ENCODE measurements around the gene CLDN34.

Gene CLDN34

GRCh38 chrX:10004832-10005475 is 37.8 kb downstream of the CLDN34 start:
- TF ChIP-seq, protein P1, sequence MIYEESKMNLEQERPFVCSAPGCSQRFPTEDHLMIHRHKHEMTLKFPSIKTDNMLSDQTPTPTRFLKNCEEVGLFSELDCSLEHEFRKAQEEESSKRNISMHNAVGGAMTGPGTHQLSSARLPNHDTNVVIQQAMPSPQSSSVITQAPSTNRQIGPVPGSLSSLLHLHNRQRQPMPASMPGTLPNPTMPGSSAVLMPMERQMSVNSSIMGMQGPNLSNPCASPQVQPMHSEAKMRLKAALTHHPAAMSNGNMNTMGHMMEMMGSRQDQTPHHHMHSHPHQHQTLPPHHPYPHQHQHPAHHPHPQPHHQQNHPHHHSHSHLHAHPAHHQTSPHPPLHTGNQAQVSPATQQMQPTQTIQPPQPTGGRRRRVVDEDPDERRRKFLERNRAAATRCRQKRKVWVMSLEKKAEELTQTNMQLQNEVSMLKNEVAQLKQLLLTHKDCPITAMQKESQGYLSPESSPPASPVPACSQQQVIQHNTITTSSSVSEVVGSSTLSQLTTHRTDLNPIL (CRISPR knock-in tag; IDR thresholded peaks at IDR 0.05; ENCODE audit: low read depth): no peak
- no peak for TF ChIP-seq GLIS3 (CRISPR knock-in tag; IDR thresholded peaks at IDR 0.05)
- no peak for TF ChIP-seq RARB (CRISPR knock-in tag; IDR thresholded peaks at IDR 0.05)
- no peak for TF ChIP-seq ZNF70 (CRISPR knock-in tag; IDR thresholded peaks at IDR 0.05)
- no peak for TF ChIP-seq TCF4 (CRISPR knock-in tag; IDR thresholded peaks at IDR 0.05; ENCODE audit: borderline replicate concordance)
- no peak for TF ChIP-seq PATZ1 (CRISPR knock-in tag; IDR thresholded peaks at IDR 0.05; ENCODE audit: borderline replicate concordance)
- TF ChIP-seq PPARA (CRISPR knock-in tag; IDR thresholded peaks at IDR 0.05; ENCODE audit: borderline replicate concordance): no peak
- no peak for TF ChIP-seq ZNF8 (CRISPR knock-in tag; IDR thresholded peaks at IDR 0.05)
- TF ChIP-seq TOX (CRISPR knock-in tag; IDR thresholded peaks at IDR 0.05; ENCODE audit: borderline replicate concordance): no peak
- no peak for TF ChIP-seq BACH2 (CRISPR knock-in tag; IDR thresholded peaks at IDR 0.05; ENCODE audit: borderline replicate concordance)
- no peak for TF ChIP-seq ZNF565 (CRISPR knock-in tag; conservative IDR thresholded peaks at IDR 0.05; ENCODE audit: low read depth)
- TF ChIP-seq ESRRG (CRISPR knock-in tag; IDR thresholded peaks at IDR 0.05): no peak
- no peak for TF ChIP-seq ZFP3 (CRISPR knock-in tag; IDR thresholded peaks at IDR 0.05)
- ATAC-seq: no peak

DNA sequence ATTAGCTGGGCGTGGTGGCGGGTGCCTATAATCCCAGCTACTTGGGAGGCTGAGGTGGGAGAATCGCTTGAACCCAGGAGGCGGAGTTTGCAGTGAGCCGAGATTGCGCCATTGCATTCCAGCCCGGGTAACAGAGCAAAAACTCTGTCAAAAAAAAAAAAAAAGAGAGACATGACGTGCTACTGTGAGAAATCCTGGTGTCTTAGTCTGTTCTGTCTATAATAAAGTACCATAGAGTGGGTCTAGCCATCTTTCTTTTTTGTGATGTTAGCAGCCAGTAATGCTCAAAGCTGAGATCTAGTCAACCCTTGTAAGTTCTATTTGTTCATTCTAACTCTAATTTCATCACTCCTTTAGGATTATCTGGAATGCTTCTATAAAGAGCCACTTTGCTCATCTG is 38.9 kb downstream of the CLDN34 start:
- no peak for ATAC-seq
- TF ChIP-seq TCF4 (CRISPR knock-in tag; IDR thresholded peaks at IDR 0.05; ENCODE audit: borderline replicate concordance) (no peak), ZFP30 (CRISPR knock-in tag; IDR thresholded peaks at IDR 0.05) (no peak), ARNTL (CRISPR knock-in tag; IDR thresholded peaks at IDR 0.05; ENCODE audit: borderline replicate concordance, low read depth) (no peak), TOX (CRISPR knock-in tag; IDR thresholded peaks at IDR 0.05; ENCODE audit: borderline replicate concordance) (no peak), ZNF70 (CRISPR knock-in tag; IDR thresholded peaks at IDR 0.05) (no peak)
- TF ChIP-seq, protein P1 (CRISPR knock-in tag; IDR thresholded peaks at IDR 0.05; ENCODE audit: low read depth): no peak

GRCh38 chrX:10006770-10007169 is 39.6 kb downstream of the CLDN34 start:
- no peak for ATAC-seq
- TF ChIP-seq PATZ1 (CRISPR knock-in tag; IDR thresholded peaks at IDR 0.05; ENCODE audit: borderline replicate concordance): no peak
- TF ChIP-seq ZFP30 (CRISPR knock-in tag; IDR thresholded peaks at IDR 0.05): no peak
- TF ChIP-seq ESRRG (CRISPR knock-in tag; IDR thresholded peaks at IDR 0.05): no peak
- TF ChIP-seq RARB (CRISPR knock-in tag; IDR thresholded peaks at IDR 0.05): no peak
- no peak for TF ChIP-seq GLIS3 (CRISPR knock-in tag; IDR thresholded peaks at IDR 0.05)
- TF ChIP-seq TCF4 (CRISPR knock-in tag; IDR thresholded peaks at IDR 0.05; ENCODE audit: borderline replicate concordance): no peak
- no peak for TF ChIP-seq SNAI2 (CRISPR knock-in tag; IDR thresholded peaks at IDR 0.05)
- TF ChIP-seq, protein P2, sequence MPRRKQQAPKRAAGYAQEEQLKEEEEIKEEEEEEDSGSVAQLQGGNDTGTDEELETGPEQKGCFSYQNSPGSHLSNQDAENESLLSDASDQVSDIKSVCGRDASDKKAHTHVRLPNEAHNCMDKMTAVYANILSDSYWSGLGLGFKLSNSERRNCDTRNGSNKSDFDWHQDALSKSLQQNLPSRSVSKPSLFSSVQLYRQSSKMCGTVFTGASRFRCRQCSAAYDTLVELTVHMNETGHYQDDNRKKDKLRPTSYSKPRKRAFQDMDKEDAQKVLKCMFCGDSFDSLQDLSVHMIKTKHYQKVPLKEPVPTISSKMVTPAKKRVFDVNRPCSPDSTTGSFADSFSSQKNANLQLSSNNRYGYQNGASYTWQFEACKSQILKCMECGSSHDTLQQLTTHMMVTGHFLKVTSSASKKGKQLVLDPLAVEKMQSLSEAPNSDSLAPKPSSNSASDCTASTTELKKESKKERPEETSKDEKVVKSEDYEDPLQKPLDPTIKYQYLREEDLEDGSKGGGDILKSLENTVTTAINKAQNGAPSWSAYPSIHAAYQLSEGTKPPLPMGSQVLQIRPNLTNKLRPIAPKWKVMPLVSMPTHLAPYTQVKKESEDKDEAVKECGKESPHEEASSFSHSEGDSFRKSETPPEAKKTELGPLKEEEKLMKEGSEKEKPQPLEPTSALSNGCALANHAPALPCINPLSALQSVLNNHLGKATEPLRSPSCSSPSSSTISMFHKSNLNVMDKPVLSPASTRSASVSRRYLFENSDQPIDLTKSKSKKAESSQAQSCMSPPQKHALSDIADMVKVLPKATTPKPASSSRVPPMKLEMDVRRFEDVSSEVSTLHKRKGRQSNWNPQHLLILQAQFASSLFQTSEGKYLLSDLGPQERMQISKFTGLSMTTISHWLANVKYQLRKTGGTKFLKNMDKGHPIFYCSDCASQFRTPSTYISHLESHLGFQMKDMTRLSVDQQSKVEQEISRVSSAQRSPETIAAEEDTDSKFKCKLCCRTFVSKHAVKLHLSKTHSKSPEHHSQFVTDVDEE (CRISPR knock-in tag; IDR thresholded peaks at IDR 0.05): no peak
- TF ChIP-seq, protein P1 (CRISPR knock-in tag; IDR thresholded peaks at IDR 0.05; ENCODE audit: low read depth): no peak
- TF ChIP-seq ZFP3 (CRISPR knock-in tag; IDR thresholded peaks at IDR 0.05): no peak
- TF ChIP-seq CSDC2 (CRISPR knock-in tag; IDR thresholded peaks at IDR 0.05): no peak
- no peak for TF ChIP-seq OSR1 (CRISPR knock-in tag; IDR thresholded peaks at IDR 0.05)
- no peak for TF ChIP-seq ARNTL (CRISPR knock-in tag; IDR thresholded peaks at IDR 0.05; ENCODE audit: borderline replicate concordance, low read depth)
- TF ChIP-seq ZNF565 (CRISPR knock-in tag; conservative IDR thresholded peaks at IDR 0.05; ENCODE audit: low read depth): no peak
- no peak for TF ChIP-seq ISL1 (CRISPR knock-in tag; IDR thresholded peaks at IDR 0.05)
- TF ChIP-seq ZNF8 (CRISPR knock-in tag; IDR thresholded peaks at IDR 0.05): no peak
- no peak for TF ChIP-seq PPARA (CRISPR knock-in tag; IDR thresholded peaks at IDR 0.05; ENCODE audit: borderline replicate concordance)
- TF ChIP-seq, protein P3, sequence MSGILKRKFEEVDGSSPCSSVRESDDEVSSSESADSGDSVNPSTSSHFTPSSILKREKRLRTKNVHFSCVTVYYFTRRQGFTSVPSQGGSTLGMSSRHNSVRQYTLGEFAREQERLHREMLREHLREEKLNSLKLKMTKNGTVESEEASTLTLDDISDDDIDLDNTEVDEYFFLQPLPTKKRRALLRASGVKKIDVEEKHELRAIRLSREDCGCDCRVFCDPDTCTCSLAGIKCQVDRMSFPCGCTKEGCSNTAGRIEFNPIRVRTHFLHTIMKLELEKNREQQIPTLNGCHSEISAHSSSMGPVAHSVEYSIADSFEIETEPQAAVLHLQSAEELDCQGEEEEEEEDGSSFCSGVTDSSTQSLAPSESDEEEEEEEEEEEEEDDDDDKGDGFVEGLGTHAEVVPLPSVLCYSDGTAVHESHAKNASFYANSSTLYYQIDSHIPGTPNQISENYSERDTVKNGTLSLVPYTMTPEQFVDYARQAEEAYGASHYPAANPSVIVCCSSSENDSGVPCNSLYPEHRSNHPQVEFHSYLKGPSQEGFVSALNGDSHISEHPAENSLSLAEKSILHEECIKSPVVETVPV (CRISPR knock-in tag; IDR thresholded peaks at IDR 0.05): no peak
- TF ChIP-seq ZC3H10 (CRISPR knock-in tag; IDR thresholded peaks at IDR 0.05): no peak

All from SK-N-SH treated with all-trans-retinoic acid at 6 μM for 48 hours (cell line).